Stimulated activated CD4-positive, alpha-beta T cell treated with anti-CD3 and anti-CD28 coated beads, Interleukin-2, amount 100 ng/mL, for 4 hours (primary cell): ENCODE data around the gene RAI14.

Source experiments
- DNase-seq: peaks from one replicate; pipeline ENCODE4 v3.0.0-alpha.2; 2020; ENCODE audit warnings: low read depth

Gene RAI14

GRCh38 chr5:34677428-34677827 lies 21.3 kb downstream of the RAI14 start:
- DNase-seq, result no peak

- DNase-seq, result no peak
These were observed 24.8 kb downstream of the RAI14 start for GRCh38 chr5:34680896-34681295.

- no peak for DNase-seq
These were observed 26.9 kb downstream of the RAI14 start for GRCh38 chr5:34682926-34683623.

GRCh38 chr5:34684281-34684979 lies 28.3 kb downstream of the RAI14 start:
- DNase-seq, result no peak

- DNase-seq, result no peak
These were observed 28.8 kb downstream of the RAI14 start for GRCh38 chr5:34684980-34685352.

GRCh38 chr5:34685485-34686165 lies 29.5 kb downstream of the RAI14 start:
- no peak for DNase-seq

- DNase-seq, result no peak
These were observed 30.7 kb downstream of the RAI14 start for GRCh38 chr5:34686762-34687268.

- no peak for DNase-seq
These were observed 31.3 kb downstream of the RAI14 start for GRCh38 chr5:34687269-34688011.

- no peak for DNase-seq
These were observed 32.1 kb downstream of the RAI14 start for GRCh38 chr5:34688015-34688810.

- no peak for DNase-seq
These were observed 34.2 kb downstream of the RAI14 start for GRCh38 chr5:34690301-34690700.

GRCh38 chr5:34690898-34691297 lies 34.8 kb downstream of the RAI14 start:
- DNase-seq, result no peak

- DNase-seq, result no peak
These were observed 35.2 kb downstream of the RAI14 start for GRCh38 chr5:34691326-34691725.

GRCh38 chr5:34692786-34693185 lies 36.7 kb downstream of the RAI14 start:
- DNase-seq, result no peak

- no peak for DNase-seq
These were observed 37.9 kb downstream of the RAI14 start for GRCh38 chr5:34694012-34694411.

- DNase-seq, result no peak
These were observed 38.6 kb downstream of the RAI14 start for GRCh38 chr5:34694685-34695084.

- DNase-seq, result no peak
These were observed 39.3 kb downstream of the RAI14 start for GRCh38 chr5:34695275-34696027.

- DNase-seq, result no peak
These were observed 41.4 kb downstream of the RAI14 start for GRCh38 chr5:34697308-34698108.

- no peak for DNase-seq
These were observed 41.9 kb downstream of the RAI14 start for GRCh38 chr5:34698109-34698419.

GRCh38 chr5:34698754-34699153 lies 42.6 kb downstream of the RAI14 start:
- DNase-seq, result no peak
